Smooth muscle cell (in vitro differentiated cells): ENCODE results near the gene RPL27. TPM values are rescaled to one million over a fixed set of nuclear protein-coding genes. Genes with fewer than 3 reads are reported as not detected.

Experiments
- DNase-seq: peaks from one replicate; lab custom pipeline; 2025; ENCODE audit not compliant: unreplicated experiment; lab: John Stamatoyannopoulos, UW
- H2AFZ ChIP-seq: fragments of 200-600 bp; sonication (generic); 2 replicates; pipeline ENCODE4 v1.6.0; 2016; ENCODE audit warnings: antibody characterized with exemption, low read depth, mild to moderate bottlenecking
- H3F3A ChIP-seq: fragments of 200-600 bp; sonication (generic); 2 replicates; pipeline ENCODE4 v1.6.0; 2017; ENCODE audit warnings: antibody characterized with exemption, low read depth
- H3K27ac ChIP-seq: fragments of 200-600 bp; sonication (generic); 2 replicates; pipeline ENCODE4 v1.5.1; 2016; ENCODE audit warnings: low read depth, mild to moderate bottlenecking
- H3K27me3 ChIP-seq: fragments of 200-600 bp; sonication (generic); 2 replicates; pipeline ENCODE4 v1.6.1; 2016; ENCODE audit warnings: low read depth, mild to moderate bottlenecking
- H3K36me3 ChIP-seq: fragments of 200-600 bp; sonication (generic); 2 replicates; pipeline ENCODE4 v1.5.1; 2016; ENCODE audit warnings: low read depth
- H3K4me1 ChIP-seq: fragments of 200-600 bp; sonication (generic); 2 replicates; pipeline ENCODE4 v1.5.1; 2016; ENCODE audit warnings: low read depth
- H3K4me2 ChIP-seq: fragments of 200-600 bp; sonication (generic); 2 replicates; pipeline ENCODE4 v1.6.0; 2016; ENCODE audit warnings: mild to moderate bottlenecking
- H3K4me3 ChIP-seq: fragments of 200-600 bp; sonication (generic); 2 replicates; pipeline ENCODE4 v1.5.1; 2016; ENCODE audit warnings: mild to moderate bottlenecking
- H3K79me2 ChIP-seq: fragments of 200-600 bp; sonication (generic); 2 replicates; pipeline ENCODE4 v1.6.0; 2016; ENCODE audit warnings: low read depth, mild to moderate bottlenecking
- H3K9ac ChIP-seq: fragments of 200-600 bp; sonication (generic); 2 replicates; pipeline ENCODE4 v1.6.0; 2016; ENCODE audit warnings: low read depth
- H3K9me3 ChIP-seq: fragments of 200-600 bp; sonication (generic); replicated peaks from 2 replicates; pipeline ENCODE4 v1.5.1; 2016; ENCODE audit warnings: low read depth
- H4K20me1 ChIP-seq: fragments of 200-600 bp; sonication (generic); 2 replicates; pipeline ENCODE4 v1.6.0; 2016; ENCODE audit warnings: low read depth
- CTCF ChIP-seq: fragments of 200-600 bp; sonication (generic); IDR thresholded peaks from 2 replicates; pipeline ENCODE4 v1.5.1; 2017; ENCODE audit warnings: borderline replicate concordance, mild to moderate bottlenecking, antibody characterized with exemption; ENCODE audit not compliant: insufficient read depth, poor library complexity, severe bottlenecking
- WGBS: methylation state at CpG from one replicate; pipeline ENCODE4 v1.1.7; 2016; ENCODE audit warnings: low lambda C conversion rate; 5-methylcytosine and 5-hydroxymethylcytosine counted together
- polyA plus RNA-seq: library from polyadenylated mRNA; unstranded; fragments of >200 nt; fragmentation: Nextera tagmentation; extraction: Ambion mirVana; gene quantifications from 2 replicates; pipeline ENCODE4 v1.2.1, GENCODE V29; 2016
- total RNA-seq: library from RNA; depleted of rRNA; stranded (reverse); fragments of >200 nt; gene quantifications from 2 replicates; pipeline ENCODE4 v1.2.3, GENCODE V29; 2014

The RPL27 gene
- total and polyA plus RNA-seq, 2 experiments from 2014 or later = 963 to 2,084 TPM

GRCh38 chr17:43040655-43041054, 42.4 kb downstream of the RPL27 start:
- Histone ChIP-seq H3K79me2 (no peaks in the 10 kb centered on the region), H4K20me1 (no peaks in the 10 kb centered on the region), H3K27ac (no peak overlapping the region), H3K36me3 (no peaks in the 10 kb centered on the region), H2AFZ (no peak overlapping the region), H3K9ac (no peak overlapping the region), H3K9me3 (no peaks in the 10 kb centered on the region), H3K4me1 (peaks cover 24% of the 10 kb centered on the region), H3F3A (no peaks in the 10 kb centered on the region), H3K4me2 (no peak overlapping the region), H3K4me3 (no peak overlapping the region), H3K27me3 (no peaks in the 10 kb centered on the region)
- 81% methylated on average over 2 of the region's 2 CpGs for WGBS
- TF ChIP-seq CTCF = no peak
- DNase-seq = no peak

- no peak overlapping the region for H2AFZ ChIP-seq
Observed at GRCh38 chr17:43042025-43042628, 43.9 kb downstream of the RPL27 start.

GRCh38 chr17:43043307-43043706, 45.1 kb downstream of the RPL27 start:
- DNase-seq = no peak
- H3F3A ChIP-seq = no peaks in the 10 kb centered on the region
- H3K4me1 ChIP-seq = peaks cover 17% of the 10 kb centered on the region
- no peak overlapping the region for H3K27ac ChIP-seq
- H4K20me1 ChIP-seq = no peaks in the 10 kb centered on the region
- H2AFZ ChIP-seq = no peak overlapping the region
- H3K27me3 ChIP-seq = no peaks in the 10 kb centered on the region
- H3K4me3 ChIP-seq = no peak overlapping the region
- H3K36me3 ChIP-seq = no peaks in the 10 kb centered on the region
- H3K79me2 ChIP-seq = no peaks in the 10 kb centered on the region
- no peak for TF ChIP-seq CTCF
- H3K4me2 ChIP-seq = no peak overlapping the region
- H3K9me3 ChIP-seq = no peaks in the 10 kb centered on the region
- H3K9ac ChIP-seq = no peak overlapping the region

More at GRCh38 chr17:43042025-43042628, 43.9 kb downstream of the RPL27 start:
- no peak for TF ChIP-seq CTCF
- no peaks in the 10 kb centered on the region for H3F3A ChIP-seq
- H3K27me3 ChIP-seq = no peaks in the 10 kb centered on the region
- no peaks in the 10 kb centered on the region for H3K9me3 ChIP-seq
- no peak overlapping the region for H3K27ac ChIP-seq
- no peak for DNase-seq
- H3K9ac ChIP-seq = no peak overlapping the region
- no peak overlapping the region for H3K4me3 ChIP-seq
- H3K4me1 ChIP-seq = peaks cover 17% of the 10 kb centered on the region
- H3K4me2 ChIP-seq = no peak overlapping the region
- H3K36me3 ChIP-seq = no peaks in the 10 kb centered on the region
- H3K79me2 ChIP-seq = no peaks in the 10 kb centered on the region
- WGBS = 66% methylated on average over 5 of the region's 5 CpGs
- no peaks in the 10 kb centered on the region for H4K20me1 ChIP-seq

GRCh38 chr17:43044024-43044423, 45.8 kb downstream of the RPL27 start:
- H3K9me3 ChIP-seq = no peaks in the 10 kb centered on the region
- no peak overlapping the region for H3K27ac ChIP-seq
- no peak overlapping the region for H3K4me2 ChIP-seq
- no peak overlapping the region for H2AFZ ChIP-seq
- H3K9ac ChIP-seq = no peak overlapping the region
- no peak for DNase-seq
- no peak for TF ChIP-seq CTCF
- peaks cover 17% of the 10 kb centered on the region for H3K4me1 ChIP-seq
- no peaks in the 10 kb centered on the region for H4K20me1 ChIP-seq
- no peaks in the 10 kb centered on the region for H3K27me3 ChIP-seq
- no peaks in the 10 kb centered on the region for H3K79me2 ChIP-seq
- no peaks in the 10 kb centered on the region for H3K36me3 ChIP-seq
- no peaks in the 10 kb centered on the region for H3F3A ChIP-seq
- WGBS = 96% methylated on average over 4 of the region's 4 CpGs
- H3K4me3 ChIP-seq = no peak overlapping the region
